ENCODE measurements around the gene PAN3. TPM values are rescaled to one million over a fixed set of nuclear protein-coding genes. Genes with fewer than 3 reads are reported as not detected.

The PAN3 gene
- total RNA-seq, 1 experiment from 2014 or later = 32.9 TPM

DNA sequence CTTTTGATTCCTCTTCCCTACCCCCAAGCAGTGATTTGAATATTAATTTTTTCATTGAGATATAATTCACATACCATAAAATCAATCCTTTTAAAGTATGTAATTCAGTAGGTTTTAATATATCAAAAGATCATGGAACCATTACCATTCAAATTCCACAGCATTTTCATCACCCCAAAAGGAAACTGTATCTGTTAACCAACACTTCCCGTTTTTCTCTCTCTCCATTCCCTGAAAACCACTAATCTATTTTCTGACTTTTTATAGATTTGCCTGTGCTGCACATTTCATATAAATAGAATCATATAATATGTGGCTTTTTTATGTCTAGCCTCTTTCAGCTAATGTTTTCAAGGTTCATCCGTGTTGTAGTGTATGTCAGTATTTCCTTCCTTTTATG, 107.1 kb downstream of the PAN3 start:
- ChIA-PET CTCF (no interaction called here), POLR2A (no interaction called here)
- Mint-ChIP-seq H3K27me3 (ENCODE audit: insufficient read depth, unreplicated experiment) (no peaks in the 10 kb centered on the region), H3K9me3 (ENCODE audit: unreplicated experiment) (peaks cover 8% of the 10 kb centered on the region), H3K4me1 (ENCODE audit: insufficient read depth, unreplicated experiment) (no peaks in the 10 kb centered on the region), H3K4me3 (ENCODE audit: unreplicated experiment) (no peak overlapping the region), H3K36me3 (ENCODE audit: insufficient read depth, unreplicated experiment) (peaks cover 49% of the 10 kb centered on the region), H3K27ac (ENCODE audit: low read depth, unreplicated experiment) (no peak overlapping the region)
- DNase-seq (ENCODE audit: unreplicated experiment) = no peak
- TF ChIP-seq, protein P1, sequence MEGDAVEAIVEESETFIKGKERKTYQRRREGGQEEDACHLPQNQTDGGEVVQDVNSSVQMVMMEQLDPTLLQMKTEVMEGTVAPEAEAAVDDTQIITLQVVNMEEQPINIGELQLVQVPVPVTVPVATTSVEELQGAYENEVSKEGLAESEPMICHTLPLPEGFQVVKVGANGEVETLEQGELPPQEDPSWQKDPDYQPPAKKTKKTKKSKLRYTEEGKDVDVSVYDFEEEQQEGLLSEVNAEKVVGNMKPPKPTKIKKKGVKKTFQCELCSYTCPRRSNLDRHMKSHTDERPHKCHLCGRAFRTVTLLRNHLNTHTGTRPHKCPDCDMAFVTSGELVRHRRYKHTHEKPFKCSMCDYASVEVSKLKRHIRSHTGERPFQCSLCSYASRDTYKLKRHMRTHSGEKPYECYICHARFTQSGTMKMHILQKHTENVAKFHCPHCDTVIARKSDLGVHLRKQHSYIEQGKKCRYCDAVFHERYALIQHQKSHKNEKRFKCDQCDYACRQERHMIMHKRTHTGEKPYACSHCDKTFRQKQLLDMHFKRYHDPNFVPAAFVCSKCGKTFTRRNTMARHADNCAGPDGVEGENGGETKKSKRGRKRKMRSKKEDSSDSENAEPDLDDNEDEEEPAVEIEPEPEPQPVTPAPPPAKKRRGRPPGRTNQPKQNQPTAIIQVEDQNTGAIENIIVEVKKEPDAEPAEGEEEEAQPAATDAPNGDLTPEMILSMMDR (IDR thresholded peaks at IDR 0.05; ENCODE audit: unreplicated experiment) = no peak
- no TSS peak for BruUV-seq (replicated peaks)
- intact Hi-C loops (cut with micrococcal nuclease) = no loop called here

DNA sequence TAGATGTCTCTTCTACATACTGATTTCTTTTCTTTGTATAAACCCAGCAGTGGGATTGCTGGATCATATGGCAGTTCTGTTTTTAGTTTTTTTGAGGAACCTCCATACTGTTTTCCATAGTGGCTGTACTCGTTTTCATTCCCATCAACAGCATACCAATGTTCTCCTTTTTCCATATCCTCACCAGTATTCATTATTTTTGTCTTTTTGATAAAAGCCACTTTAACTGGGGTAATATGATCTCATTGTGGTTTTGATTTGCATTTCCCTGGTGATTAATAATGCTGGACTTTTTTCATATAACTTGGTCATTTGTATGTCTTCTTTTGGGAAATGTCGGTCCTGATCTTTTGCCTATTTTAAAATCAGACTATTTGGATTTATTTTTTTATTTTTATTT, 108.5 kb downstream of the PAN3 start:
- ChIA-PET CTCF (no interaction called here), POLR2A (interaction anchor here (0.7 kb wide), 1 partner anchor 76 kb away, joined by 3 read pairs; no protein-coding TSS in a partner anchor)
- Mint-ChIP-seq H3K27ac (ENCODE audit: low read depth, unreplicated experiment) (no peak overlapping the region), H3K9me3 (ENCODE audit: unreplicated experiment) (peaks cover 8% of the 10 kb centered on the region), H3K27me3 (ENCODE audit: insufficient read depth, unreplicated experiment) (no peaks in the 10 kb centered on the region), H3K36me3 (ENCODE audit: insufficient read depth, unreplicated experiment) (peaks cover 46% of the 10 kb centered on the region), H3K4me1 (ENCODE audit: insufficient read depth, unreplicated experiment) (no peaks in the 10 kb centered on the region), H3K4me3 (ENCODE audit: unreplicated experiment) (no peak overlapping the region)
- TF ChIP-seq, protein P1 (IDR thresholded peaks at IDR 0.05; ENCODE audit: unreplicated experiment) = no peak
- intact Hi-C loops (cut with micrococcal nuclease) = no loop called here
- BruUV-seq (replicated peaks) = no TSS peak
- no peak for DNase-seq (ENCODE audit: unreplicated experiment)

DNA sequence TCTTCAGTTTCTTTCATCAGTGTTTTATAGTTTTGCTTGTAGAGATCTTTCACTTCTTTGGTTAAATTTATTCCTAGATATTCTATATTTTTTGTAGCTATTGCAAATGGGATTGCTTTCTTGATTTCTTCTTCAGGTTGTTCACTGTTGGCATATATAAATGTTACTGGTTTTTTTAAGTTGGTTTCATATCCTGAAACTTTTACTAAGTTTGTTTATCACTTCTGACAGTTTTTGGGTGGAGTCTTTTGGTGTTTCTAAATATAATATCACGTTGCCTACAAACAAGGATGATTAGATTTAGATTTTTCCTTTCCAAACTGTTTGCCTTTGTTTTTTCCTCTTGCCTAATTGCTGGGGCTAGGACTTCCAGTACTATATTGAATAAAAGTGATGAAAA, 109.7 kb downstream of the PAN3 start:
- CTCF ChIA-PET = no interaction called here

DNA sequence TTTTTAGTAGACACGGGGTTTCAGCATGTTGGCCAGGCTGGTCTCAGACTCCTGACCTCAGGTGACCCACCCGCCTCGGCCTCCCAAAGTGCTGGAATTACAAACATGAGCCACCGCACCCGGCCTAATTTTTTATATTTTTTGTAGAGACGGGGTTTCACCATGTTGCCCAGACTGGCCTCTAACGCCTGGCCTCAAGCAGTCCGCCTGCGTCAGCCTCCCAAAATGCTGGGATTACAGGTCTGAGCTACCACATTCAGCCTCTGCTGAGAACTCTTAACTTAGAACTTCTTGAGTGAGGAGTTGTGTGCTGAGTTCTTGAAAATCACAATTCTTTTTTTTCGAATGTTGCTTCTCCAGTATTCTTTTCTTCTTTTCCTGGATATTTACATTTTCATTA, 112.2 kb downstream of the PAN3 start:
- Mint-ChIP-seq H3K36me3 (ENCODE audit: insufficient read depth, unreplicated experiment) (peaks cover 44% of the 10 kb centered on the region), H3K9me3 (ENCODE audit: unreplicated experiment) (peaks cover 8% of the 10 kb centered on the region), H3K27ac (ENCODE audit: low read depth, unreplicated experiment) (no peak overlapping the region), H3K27me3 (ENCODE audit: insufficient read depth, unreplicated experiment) (no peaks in the 10 kb centered on the region), H3K4me3 (ENCODE audit: unreplicated experiment) (no peak overlapping the region), H3K4me1 (ENCODE audit: insufficient read depth, unreplicated experiment) (no peaks in the 10 kb centered on the region)
- CTCF ChIA-PET = interaction anchor here (0.7 to 1.1 kb wide), 2 partner anchors 27 to 41 kb away, joined by 3 read pairs; no protein-coding TSS in a partner anchor
- BruUV-seq (replicated peaks) = no TSS peak
- POLR2A ChIA-PET = interaction anchor here (0.7 kb wide), 2 partner anchors 15 to 64 kb away, joined by 3 read pairs; no protein-coding TSS in a partner anchor
- intact Hi-C loops (cut with micrococcal nuclease) = no loop called here
- TF ChIP-seq, protein P1 (IDR thresholded peaks at IDR 0.05; ENCODE audit: unreplicated experiment) = no peak
- DNase-seq (ENCODE audit: unreplicated experiment) = no peak

More for the DNA sequence above, 109.7 kb downstream of the PAN3 start:
- no peak overlapping the region for H3K27ac Mint-ChIP-seq (ENCODE audit: low read depth, unreplicated experiment)
- intact Hi-C loops (cut with micrococcal nuclease) = no loop called here
- TF ChIP-seq, protein P1 (IDR thresholded peaks at IDR 0.05; ENCODE audit: unreplicated experiment) = no peak
- no peaks in the 10 kb centered on the region for H3K4me1 Mint-ChIP-seq (ENCODE audit: insufficient read depth, unreplicated experiment)
- H3K27me3 Mint-ChIP-seq (ENCODE audit: insufficient read depth, unreplicated experiment) = no peaks in the 10 kb centered on the region
- POLR2A ChIA-PET = no interaction called here
- peaks cover 49% of the 10 kb centered on the region for H3K36me3 Mint-ChIP-seq (ENCODE audit: insufficient read depth, unreplicated experiment)
- no peak for DNase-seq (ENCODE audit: unreplicated experiment)
- peaks cover 8% of the 10 kb centered on the region for H3K9me3 Mint-ChIP-seq (ENCODE audit: unreplicated experiment)
- no peak overlapping the region for H3K4me3 Mint-ChIP-seq (ENCODE audit: unreplicated experiment)
- BruUV-seq (replicated peaks) = no TSS peak

Data from MCF 10A (cell line).